ENCODE results near the gene RMND1. TPM values are rescaled to one million over a fixed set of nuclear protein-coding genes. Genes with fewer than 3 reads are reported as not detected.

The RMND1 gene
- polyA plus RNA-seq, 1 donor from 2014 or later: 35.3 TPM

DNA sequence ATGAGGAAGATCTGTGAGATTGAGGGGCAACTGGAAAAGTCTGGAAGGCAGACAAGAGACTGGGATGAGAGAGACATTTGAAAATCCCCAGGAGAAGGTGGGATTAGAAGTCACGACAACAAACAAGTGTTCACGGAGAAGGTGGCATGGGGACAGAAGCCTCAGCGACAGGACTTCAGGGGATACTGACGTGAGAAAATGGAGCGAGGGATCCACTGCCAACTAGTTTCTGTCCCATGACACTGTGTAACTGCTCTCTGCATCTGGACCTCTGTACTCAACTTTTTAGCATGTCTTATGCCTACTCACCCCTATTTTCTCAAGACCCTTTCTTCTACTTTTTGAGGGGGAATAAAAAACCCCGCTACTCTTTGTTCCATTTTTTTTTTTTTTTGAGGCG lies 42.2 kb downstream of the RMND1 start:
- Histone ChIP-seq H3K36me3 (ENCODE audit: insufficient read depth, low read length) (peaks cover 14% of the 10 kb centered on the region), H3K9me2 (ENCODE audit: insufficient read depth, low read length) (no peaks in the 10 kb centered on the region)
- TF ChIP-seq SMC3 (conservative IDR thresholded peaks at IDR 0.05; ENCODE audit: poor library complexity) (no peak), EZH2 (IDR thresholded peaks at IDR 0.05; ENCODE audit: borderline replicate concordance, insufficient read depth, low read length, poor library complexity, severe bottlenecking) (no peak), POLR2AphosphoS5 (IDR thresholded peaks at IDR 0.05) (no peak), MXI1 (conservative IDR thresholded peaks at IDR 0.05; ENCODE audit: poor library complexity, severe bottlenecking) (no peak), RAD21 (conservative IDR thresholded peaks at IDR 0.05) (no peak), EP300 (conservative IDR thresholded peaks at IDR 0.05; ENCODE audit: poor library complexity, severe bottlenecking) (no peak), TAF1 (IDR thresholded peaks at IDR 0.05; ENCODE audit: low read depth) (no peak)
- TF ChIP-seq, protein P1, sequence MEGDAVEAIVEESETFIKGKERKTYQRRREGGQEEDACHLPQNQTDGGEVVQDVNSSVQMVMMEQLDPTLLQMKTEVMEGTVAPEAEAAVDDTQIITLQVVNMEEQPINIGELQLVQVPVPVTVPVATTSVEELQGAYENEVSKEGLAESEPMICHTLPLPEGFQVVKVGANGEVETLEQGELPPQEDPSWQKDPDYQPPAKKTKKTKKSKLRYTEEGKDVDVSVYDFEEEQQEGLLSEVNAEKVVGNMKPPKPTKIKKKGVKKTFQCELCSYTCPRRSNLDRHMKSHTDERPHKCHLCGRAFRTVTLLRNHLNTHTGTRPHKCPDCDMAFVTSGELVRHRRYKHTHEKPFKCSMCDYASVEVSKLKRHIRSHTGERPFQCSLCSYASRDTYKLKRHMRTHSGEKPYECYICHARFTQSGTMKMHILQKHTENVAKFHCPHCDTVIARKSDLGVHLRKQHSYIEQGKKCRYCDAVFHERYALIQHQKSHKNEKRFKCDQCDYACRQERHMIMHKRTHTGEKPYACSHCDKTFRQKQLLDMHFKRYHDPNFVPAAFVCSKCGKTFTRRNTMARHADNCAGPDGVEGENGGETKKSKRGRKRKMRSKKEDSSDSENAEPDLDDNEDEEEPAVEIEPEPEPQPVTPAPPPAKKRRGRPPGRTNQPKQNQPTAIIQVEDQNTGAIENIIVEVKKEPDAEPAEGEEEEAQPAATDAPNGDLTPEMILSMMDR (IDR thresholded peaks at IDR 0.05; ENCODE audit: poor library complexity, severe bottlenecking): no peak

DNA sequence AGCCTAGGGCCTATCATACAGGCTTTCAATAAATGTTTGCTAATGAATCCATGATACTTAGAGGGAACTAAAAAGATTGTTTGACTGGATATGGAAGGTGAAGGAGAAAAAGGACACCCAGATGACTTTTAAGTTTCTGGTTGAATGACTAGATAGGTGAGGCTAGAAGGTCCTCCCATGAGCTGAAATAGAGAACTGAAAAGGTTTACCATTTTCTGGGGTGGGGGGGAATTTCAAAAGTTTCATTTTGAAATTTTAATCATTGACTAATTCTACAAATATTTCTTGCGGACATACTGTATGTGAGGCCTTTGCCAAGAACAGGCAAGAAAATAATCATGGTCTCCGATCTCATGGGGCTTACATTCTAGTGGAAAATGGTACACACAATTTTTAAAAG lies 42.7 kb downstream of the RMND1 start:
- no peak overlapping the region for H3K4me3 ChIP-seq (ENCODE audit: low read length)
- H3K27ac ChIP-seq (ENCODE audit: low read length): no peak overlapping the region
- no peaks in the 10 kb centered on the region for H3K9me2 ChIP-seq (ENCODE audit: insufficient read depth, low read length)
- no peak overlapping the region for H2AFZ ChIP-seq (ENCODE audit: low read depth, low read length)
- H3K79me2 ChIP-seq (replicated peaks; ENCODE audit: insufficient read depth, low read length): no peaks in the 10 kb centered on the region
- TF ChIP-seq POLR2AphosphoS5 (IDR thresholded peaks at IDR 0.05) (no peak), SMC3 (conservative IDR thresholded peaks at IDR 0.05; ENCODE audit: poor library complexity) (no peak), TAF1 (IDR thresholded peaks at IDR 0.05; ENCODE audit: low read depth) (no peak), EZH2 (IDR thresholded peaks at IDR 0.05; ENCODE audit: borderline replicate concordance, insufficient read depth, low read length, poor library complexity, severe bottlenecking) (no peak), RAD21 (conservative IDR thresholded peaks at IDR 0.05) (no peak), EP300 (conservative IDR thresholded peaks at IDR 0.05; ENCODE audit: poor library complexity, severe bottlenecking) (no peak), MXI1 (conservative IDR thresholded peaks at IDR 0.05; ENCODE audit: poor library complexity, severe bottlenecking) (no peak)
- TF ChIP-seq, protein P1 (IDR thresholded peaks at IDR 0.05; ENCODE audit: poor library complexity, severe bottlenecking): no peak
- TF ChIP-seq, protein P2, sequence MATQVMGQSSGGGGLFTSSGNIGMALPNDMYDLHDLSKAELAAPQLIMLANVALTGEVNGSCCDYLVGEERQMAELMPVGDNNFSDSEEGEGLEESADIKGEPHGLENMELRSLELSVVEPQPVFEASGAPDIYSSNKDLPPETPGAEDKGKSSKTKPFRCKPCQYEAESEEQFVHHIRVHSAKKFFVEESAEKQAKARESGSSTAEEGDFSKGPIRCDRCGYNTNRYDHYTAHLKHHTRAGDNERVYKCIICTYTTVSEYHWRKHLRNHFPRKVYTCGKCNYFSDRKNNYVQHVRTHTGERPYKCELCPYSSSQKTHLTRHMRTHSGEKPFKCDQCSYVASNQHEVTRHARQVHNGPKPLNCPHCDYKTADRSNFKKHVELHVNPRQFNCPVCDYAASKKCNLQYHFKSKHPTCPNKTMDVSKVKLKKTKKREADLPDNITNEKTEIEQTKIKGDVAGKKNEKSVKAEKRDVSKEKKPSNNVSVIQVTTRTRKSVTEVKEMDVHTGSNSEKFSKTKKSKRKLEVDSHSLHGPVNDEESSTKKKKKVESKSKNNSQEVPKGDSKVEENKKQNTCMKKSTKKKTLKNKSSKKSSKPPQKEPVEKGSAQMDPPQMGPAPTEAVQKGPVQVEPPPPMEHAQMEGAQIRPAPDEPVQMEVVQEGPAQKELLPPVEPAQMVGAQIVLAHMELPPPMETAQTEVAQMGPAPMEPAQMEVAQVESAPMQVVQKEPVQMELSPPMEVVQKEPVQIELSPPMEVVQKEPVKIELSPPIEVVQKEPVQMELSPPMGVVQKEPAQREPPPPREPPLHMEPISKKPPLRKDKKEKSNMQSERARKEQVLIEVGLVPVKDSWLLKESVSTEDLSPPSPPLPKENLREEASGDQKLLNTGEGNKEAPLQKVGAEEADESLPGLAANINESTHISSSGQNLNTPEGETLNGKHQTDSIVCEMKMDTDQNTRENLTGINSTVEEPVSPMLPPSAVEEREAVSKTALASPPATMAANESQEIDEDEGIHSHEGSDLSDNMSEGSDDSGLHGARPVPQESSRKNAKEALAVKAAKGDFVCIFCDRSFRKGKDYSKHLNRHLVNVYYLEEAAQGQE (IDR thresholded peaks at IDR 0.05; ENCODE audit: borderline replicate concordance): no peak
- no peaks in the 10 kb centered on the region for H3F3A ChIP-seq (ENCODE audit: insufficient read depth, low read length, poor library complexity, severe bottlenecking)
- no peaks in the 10 kb centered on the region for H3K27me3 ChIP-seq (ENCODE audit: insufficient read depth, low read depth, low read length)
- no peak overlapping the region for H3K9ac ChIP-seq (ENCODE audit: low read length)
- peaks cover 14% of the 10 kb centered on the region for H3K36me3 ChIP-seq (ENCODE audit: insufficient read depth, low read length)
- H3K4me2 ChIP-seq (ENCODE audit: low read length): no peak overlapping the region
- H4K20me1 ChIP-seq (ENCODE audit: insufficient read depth): no peaks in the 10 kb centered on the region
- H3K9me3 ChIP-seq (ENCODE audit: low read length): no peaks in the 10 kb centered on the region

More for the DNA sequence above, 42.2 kb downstream of the RMND1 start:
- H3K9me3 ChIP-seq (ENCODE audit: low read length): no peaks in the 10 kb centered on the region
- no peak overlapping the region for H3K4me2 ChIP-seq (ENCODE audit: low read length)
- H3K4me3 ChIP-seq (ENCODE audit: low read length): no peak overlapping the region
- no peak overlapping the region for H2AFZ ChIP-seq (ENCODE audit: low read depth, low read length)
- H3F3A ChIP-seq (ENCODE audit: insufficient read depth, low read length, poor library complexity, severe bottlenecking): no peaks in the 10 kb centered on the region
- no peaks in the 10 kb centered on the region for H4K20me1 ChIP-seq (ENCODE audit: insufficient read depth)
- no peaks in the 10 kb centered on the region for H3K79me2 ChIP-seq (replicated peaks; ENCODE audit: insufficient read depth, low read length)
- no peaks in the 10 kb centered on the region for H3K27me3 ChIP-seq (ENCODE audit: insufficient read depth, low read depth, low read length)
- no peak overlapping the region for H3K9ac ChIP-seq (ENCODE audit: low read length)
- H3K27ac ChIP-seq (ENCODE audit: low read length): no peak overlapping the region
